K562 (cell line): Measurements from ENCODE around the gene ITPR1. TPM values are rescaled to one million over a fixed set of nuclear protein-coding genes. Genes with fewer than 3 reads are reported as not detected.
A peak's percentile ranks its signal among the peaks of the same experiment; 100 is the strongest.

Experiments used
- BMI1 ChIP-seq: fragments of 150-350 bp; IDR thresholded peaks from 2 replicates; pipeline ENCODE4 v1.6.1; 2014; ENCODE audit warnings: low read length
- CHCHD3 ChIP-seq: fragments of 250-450 bp; sonication (Bioruptor Pico); IDR thresholded peaks from 2 replicates; pipeline ENCODE4 v2.1.2; 2022; ENCODE audit warnings: mild to moderate bottlenecking
- ERF ChIP-seq: fragments of 450-650 bp; formaldehyde crosslinking; IDR thresholded peaks from 2 replicates; pipeline ENCODE4 v1.4.0; 2020; ENCODE audit warnings: mild to moderate bottlenecking, mixed read lengths
- HDAC6 ChIP-seq: IDR thresholded peaks from 2 replicates; pipeline ENCODE4 v1.6.1; 2012; ENCODE audit warnings: low read depth, mild to moderate bottlenecking, control low read depth, inconsistent platforms, low read length, moderate library complexity
- MED1 ChIP-seq: sonication (generic); formaldehyde crosslinking; IDR thresholded peaks from 2 replicates; pipeline ENCODE4 v1.8.1; 2023; ENCODE audit warnings: missing genetic modification reagents, borderline replicate concordance
- POLR2AphosphoS2 ChIP-seq: IDR thresholded peaks from 2 replicates; pipeline ENCODE4 v1.6.1; 2012; ENCODE audit warnings: low read length, improper control_type of control experiment
- POLR2AphosphoS5 ChIP-seq: IDR thresholded peaks from 2 replicates; pipeline ENCODE4 v1.6.1; 2011; ENCODE audit warnings: mild to moderate bottlenecking, low read depth, low read length, moderate library complexity; ENCODE audit not compliant: control insufficient read depth, insufficient read depth
- PTRF ChIP-seq: fragments of 450-650 bp; IDR thresholded peaks from 2 replicates; pipeline ENCODE4 v1.6.1; 2016; ENCODE audit warnings: mild to moderate bottlenecking, missing genetic modification characterization, missing compliant biosample characterization
- REST ChIP-seq, 2 experiments: fragments of 450-650 bp; formaldehyde crosslinking in 1 of 2; IDR thresholded peaks; 2 replicates each; pipeline versions ENCODE4 v1.4.0 to v1.6.1; 2014 to 2020; ENCODE audit warnings: mild to moderate bottlenecking in 2 of 2, borderline replicate concordance in 1 of 2, low read depth in 1 of 2
- STAT5B ChIP-seq: fragments of 250-450 bp; sonication (Bioruptor Pico); IDR thresholded peaks from 2 replicates; pipeline ENCODE4 v1.8.0; 2021; ENCODE audit warnings: mild to moderate bottlenecking, inconsistent platforms
- ZFX ChIP-seq: sonication (generic); formaldehyde crosslinking; IDR thresholded peaks from 2 replicates; pipeline ENCODE4 v1.8.0; 2022; ENCODE audit warnings: mild to moderate bottlenecking, missing genetic modification reagents, moderate library complexity
- ZKSCAN1 ChIP-seq: fragments of 150-350 bp; IDR thresholded peaks from 2 replicates; pipeline ENCODE4 v1.6.1; 2016; ENCODE audit warnings: low read depth, low read length
- ZNF133 ChIP-seq: fragments of 250-450 bp; sonication (Bioruptor Pico); IDR thresholded peaks from 2 replicates; pipeline ENCODE4 v1.4.0; 2020; ENCODE audit warnings: mild to moderate bottlenecking
- ZNF143 ChIP-seq: sonication (generic); formaldehyde crosslinking; IDR thresholded peaks from 2 replicates; pipeline ENCODE4 v1.9.0; 2022; ENCODE audit warnings: mild to moderate bottlenecking, missing genetic modification reagents
- ZNF239 ChIP-seq: fragments of 250-450 bp; sonication (Bioruptor Pico); IDR thresholded peaks from 2 replicates; pipeline ENCODE4 v1.4.0; 2020; ENCODE audit warnings: mild to moderate bottlenecking
- ZNF589 ChIP-seq: fragments of 200-800 bp; sonication (Bioruptor generic); IDR thresholded peaks from 2 replicates; pipeline ENCODE4 v1.6.1; 2016; ENCODE audit warnings: low read depth, missing genetic modification characterization, missing compliant biosample characterization
- ZNF639 ChIP-seq, 2 experiments: fragments of 200-800 bp in 1 of 2; sonication (Bioruptor generic) in 1 of 2; sonication (generic) in 1 of 2; formaldehyde crosslinking in 1 of 2; IDR thresholded peaks in 1 of 2; conservative IDR thresholded peaks in 1 of 2; 2 replicates each; pipeline versions ENCODE4 v1.5.0 to v1.6.1; 2016 to 2020; ENCODE audit warnings: missing compliant biosample characterization in 1 of 2, missing genetic modification characterization in 1 of 2, missing genetic modification reagents in 1 of 2
- ZNF696 ChIP-seq: fragments of 250-450 bp; sonication (Bioruptor Pico); conservative IDR thresholded peaks from 2 replicates; pipeline ENCODE4 v1.4.0; 2020; ENCODE audit warnings: mild to moderate bottlenecking, moderate library complexity
- polyA plus RNA-seq, 8 experiments: library from polyadenylated mRNA; depleted of rRNA in 4 of 8; stranded (reverse) in 5 of 8; unstranded in 3 of 8; fragments of >200 nt; fragmentation: Nextera tagmentation in 2 of 8; fragmentation: Illumina TruSeq in 1 of 8; extraction: Ambion mirVana in 2 of 8; extraction: Trizol in 1 of 8; gene quantifications; 2 replicates each; pipeline versions ENCODE4 v1.2.1 to v1.2.3, GENCODE V29; 2011 to 2014; ENCODE audit warnings: inconsistent platforms in 1 of 8, missing spikeins in 1 of 8
- total RNA-seq, 7 experiments: library from RNA; depleted of rRNA in 6 of 7; stranded (reverse); fragments of >200 nt in 6 of 7; fragmentation: Illumina TruSeq in 2 of 7; extraction: Trizol in 2 of 7; gene quantifications; 2 replicates each; pipeline versions ENCODE4 v1.2.1 to v1.2.3, GENCODE V29; 2011 to 2021; ENCODE audit warnings: low replicate concordance in 1 of 7

Gene ITPR1
- total and polyA plus RNA-seq, 9 of the 15 experiments (the other 6 are each of a cell fraction or from before 2014, with no cell fraction given), result 22.4 to 40.0 (median 27.4) TPM

GRCh38 chr3:4466741-4467521 is 26.2 kb upstream of the ITPR1 start, which contains the start of gene SUMF1 (continued):
- TF ChIP-seq REST (IDR thresholded peaks at IDR 0.05; ENCODE audit: borderline replicate concordance) (peak; percentile 96), REST (CRISPR knock-in tag; IDR thresholded peaks at IDR 0.05; ENCODE audit: low read depth) (peak; percentile 80; the same call in 1 of the 2 replicates), ZFX (CRISPR knock-in tag) (peak; percentile 99), ZNF239 (CRISPR knock-in tag) (no peak), BMI1 (no peak), POLR2AphosphoS5 (peak; percentile 74), ZKSCAN1 (no peak; the same call in 1 of the 2 replicates), CHCHD3 (CRISPR knock-in tag) (peak; percentile 24; the same call in 1 of the 2 replicates), HDAC6 (no peak), ERF (CRISPR knock-in tag) (peak; percentile 88; the same call in 1 of the 2 replicates), POLR2AphosphoS2 (no peak), ZNF143 (CRISPR knock-in tag) (no peak), MED1 (CRISPR knock-in tag) (no peak), ZNF133 (no peak), ZNF639 (CRISPR knock-in tag; conservative IDR thresholded peaks at IDR 0.05 in 1 of 2, IDR thresholded peaks at IDR 0.05 in 1 of 2) (peak in 1 of 2 experiments; percentile 64; a peak in 2 of 4 replicates), PTRF (tag) (no peak), ZNF589 (no peak), STAT5B (CRISPR knock-in tag) (no peak), ZNF696 (CRISPR knock-in tag) (no peak)
